Measurements from ENCODE around the gene P2RX4.
"Not testable (repeated sequence)": the region's sequence is repeated elsewhere in the genome, so short reads cannot be mapped to it uniquely, and the experiment has no call there.

The P2RX4 gene

GRCh38 chr12:121203482-121203881 is 6.4 kb upstream of the P2RX4 start:
- peak overlapping the region; percentile 74 for H3K27ac ChIP-seq
- TF ChIP-seq CTCF (IDR thresholded peaks at IDR 0.05) (no peak), ZFX (IDR thresholded peaks at IDR 0.05; ENCODE audit: borderline replicate concordance) (no peak)

- no peak for TF ChIP-seq CTCF (IDR thresholded peaks at IDR 0.05)
Observed at GRCh38 chr12:121205491-121205890, 4.4 kb upstream of the P2RX4 start.

GRCh38 chr12:121208571-121208970 is 1.4 kb upstream of the P2RX4 start:
- not testable (repeated sequence) for H3K27ac ChIP-seq

More at GRCh38 chr12:121205491-121205890, 4.4 kb upstream of the P2RX4 start:
- no peak overlapping the region for H3K27ac ChIP-seq

GRCh38 chr12:121209221-121209620 is 708 bp upstream of the P2RX4 start:
- peak overlapping the region; percentile 84 for H3K27ac ChIP-seq
- TF ChIP-seq ZFX (IDR thresholded peaks at IDR 0.05; ENCODE audit: borderline replicate concordance) (no peak), CTCF (IDR thresholded peaks at IDR 0.05) (no peak)

- no peak for TF ChIP-seq CTCF (IDR thresholded peaks at IDR 0.05)
- 0 out of 2 replicates have a peak overlapping the region, but pooled peaks have one; percentile 74 for H3K27ac ChIP-seq
Observed at GRCh38 chr12:121212875-121213274, 2.9 kb downstream of the P2RX4 start.

- H3K27ac ChIP-seq = peak overlapping the region; percentile 74
- no peak for TF ChIP-seq ZFX (IDR thresholded peaks at IDR 0.05; ENCODE audit: borderline replicate concordance)
- no peak for TF ChIP-seq CTCF (IDR thresholded peaks at IDR 0.05)
Observed at GRCh38 chr12:121214166-121214777, 4.3 kb downstream of the P2RX4 start.

- peak overlapping the region; percentile 74 for H3K27ac ChIP-seq
- TF ChIP-seq CTCF (IDR thresholded peaks at IDR 0.05) (no peak), ZFX (IDR thresholded peaks at IDR 0.05; ENCODE audit: borderline replicate concordance) (no peak)
Observed at GRCh38 chr12:121214855-121215745, 5.2 kb downstream of the P2RX4 start.

Data from 22Rv1 (cell line).